ENCODE results near the gene CCNI2.

DNA sequence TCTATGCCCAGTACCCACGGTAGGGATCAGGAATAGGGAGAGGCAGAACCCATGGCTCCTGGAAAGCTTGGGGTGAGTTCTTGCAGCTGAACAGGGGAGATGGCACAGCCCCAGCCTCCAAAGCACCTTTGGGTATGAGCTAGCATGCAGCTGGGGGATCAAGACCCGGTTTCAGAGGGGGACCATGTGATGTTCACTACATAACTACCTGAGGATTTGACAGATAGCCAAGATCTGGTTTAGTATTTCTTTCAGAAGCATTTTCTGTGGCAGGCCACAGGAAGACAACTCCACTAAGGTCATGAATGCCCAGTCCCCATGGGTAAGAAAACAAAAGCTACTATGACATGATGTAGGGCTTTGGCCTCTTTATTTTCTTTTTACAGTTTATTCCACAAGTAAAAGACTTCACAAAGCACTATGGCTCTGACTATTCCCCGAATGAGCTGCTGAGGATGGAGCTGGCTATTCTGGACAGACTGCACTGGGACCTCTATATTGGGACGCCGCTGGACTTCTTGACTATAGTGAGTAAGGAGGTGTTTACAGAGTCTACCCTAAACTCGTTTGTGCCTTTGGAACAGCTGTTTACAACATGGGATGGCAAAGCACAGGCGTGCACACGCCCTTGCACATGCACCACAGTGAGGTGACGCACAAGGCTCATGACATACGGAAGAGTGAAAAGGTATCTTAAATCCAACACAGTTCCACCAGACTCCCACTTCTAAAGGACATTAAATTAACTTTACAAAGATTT lies 3.4 kb downstream of the CCNI2 start:
- TF ChIP-seq, protein P1, sequence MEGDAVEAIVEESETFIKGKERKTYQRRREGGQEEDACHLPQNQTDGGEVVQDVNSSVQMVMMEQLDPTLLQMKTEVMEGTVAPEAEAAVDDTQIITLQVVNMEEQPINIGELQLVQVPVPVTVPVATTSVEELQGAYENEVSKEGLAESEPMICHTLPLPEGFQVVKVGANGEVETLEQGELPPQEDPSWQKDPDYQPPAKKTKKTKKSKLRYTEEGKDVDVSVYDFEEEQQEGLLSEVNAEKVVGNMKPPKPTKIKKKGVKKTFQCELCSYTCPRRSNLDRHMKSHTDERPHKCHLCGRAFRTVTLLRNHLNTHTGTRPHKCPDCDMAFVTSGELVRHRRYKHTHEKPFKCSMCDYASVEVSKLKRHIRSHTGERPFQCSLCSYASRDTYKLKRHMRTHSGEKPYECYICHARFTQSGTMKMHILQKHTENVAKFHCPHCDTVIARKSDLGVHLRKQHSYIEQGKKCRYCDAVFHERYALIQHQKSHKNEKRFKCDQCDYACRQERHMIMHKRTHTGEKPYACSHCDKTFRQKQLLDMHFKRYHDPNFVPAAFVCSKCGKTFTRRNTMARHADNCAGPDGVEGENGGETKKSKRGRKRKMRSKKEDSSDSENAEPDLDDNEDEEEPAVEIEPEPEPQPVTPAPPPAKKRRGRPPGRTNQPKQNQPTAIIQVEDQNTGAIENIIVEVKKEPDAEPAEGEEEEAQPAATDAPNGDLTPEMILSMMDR (IDR thresholded peaks at IDR 0.05): no peak
- TF ChIP-seq EP300 (IDR thresholded peaks at IDR 0.05): no peak

All from tibial nerve (tissue), 4 donors.